HepG2 (cell line): ENCODE results near the gene NOM1.

ENCODE experiments used
- CC2D1A ChIP-seq: sonication (generic); formaldehyde crosslinking; IDR thresholded peaks from 2 replicates; pipeline ENCODE4 v1.8.1; 2023; ENCODE audit warnings: mild to moderate bottlenecking, missing genetic modification reagents
- CHD2 ChIP-seq: IDR thresholded peaks from 2 replicates; pipeline ENCODE4 v1.6.1; 2011; ENCODE audit warnings: low read depth, low read length, improper control_type of control experiment
- DNMT1 ChIP-seq: sonication (generic); formaldehyde crosslinking; IDR thresholded peaks from 2 replicates; pipeline ENCODE4 v1.5.1; 2020; ENCODE audit warnings: mild to moderate bottlenecking, missing genetic modification reagents
- EP300 ChIP-seq, 3 experiments: sonication (generic) in 1 of 3; formaldehyde crosslinking in 1 of 3; IDR thresholded peaks; 2 replicates each; pipeline versions ENCODE4 v1.5.1 to v1.6.1; 2011 to 2020; ENCODE audit warnings: low read depth in 2 of 3, low read length in 2 of 3, borderline replicate concordance in 1 of 3, improper control_type of control experiment in 1 of 3, mild to moderate bottlenecking in 1 of 3, missing genetic modification reagents in 1 of 3, moderate library complexity in 1 of 3
- ETV5 ChIP-seq: IDR thresholded peaks from 2 replicates; pipeline ENCODE4 v1.6.1; 2018; ENCODE audit warnings: missing biosample characterization, missing genetic modification reagents, inconsistent platforms, borderline replicate concordance
- EZH2 ChIP-seq: conservative IDR thresholded peaks from 2 replicates; pipeline ENCODE4 v1.6.1; 2012; ENCODE audit warnings: mild to moderate bottlenecking, low read depth, low read length, moderate library complexity
- MYNN ChIP-seq: sonication (generic); formaldehyde crosslinking; IDR thresholded peaks from 2 replicates; pipeline ENCODE4 v1.4.0; 2020; ENCODE audit warnings: mild to moderate bottlenecking, low read depth, missing genetic modification reagents
- NFE2 ChIP-seq: sonication (generic); formaldehyde crosslinking; IDR thresholded peaks from 2 replicates; pipeline ENCODE4 v1.4.0; 2020; ENCODE audit warnings: missing genetic modification reagents
- SIN3A ChIP-seq: IDR thresholded peaks from 2 replicates; pipeline ENCODE4 v1.6.1; 2011; ENCODE audit warnings: low read depth, mild to moderate bottlenecking, control low read depth, low read length, borderline replicate concordance
- ZNF777 ChIP-seq: sonication (generic); formaldehyde crosslinking; IDR thresholded peaks from 2 replicates; pipeline ENCODE4 v1.4.0; 2020; ENCODE audit warnings: missing genetic modification reagents
- ZSCAN25 ChIP-seq: sonication (generic); formaldehyde crosslinking; IDR thresholded peaks from 2 replicates; pipeline ENCODE4 v1.8.0; 2022; ENCODE audit warnings: mild to moderate bottlenecking, missing genetic modification reagents
- TF ChIP-seq, protein P1 (sequence below): sonication (generic); formaldehyde crosslinking; IDR thresholded peaks from 2 replicates; pipeline ENCODE4 v1.5.0; 2020; ENCODE audit warnings: mild to moderate bottlenecking, missing genetic modification reagents, moderate library complexity

- TF ChIP-seq MYNN (CRISPR knock-in tag) = no peak
- no peak for TF ChIP-seq CC2D1A
- no peak for TF ChIP-seq EP300 (IDR thresholded peaks at IDR 0.05; ENCODE audit: low read depth in 2 of 2, low read length in 2 of 2)
- no peak for TF ChIP-seq EP300 (CRISPR knock-in tag; IDR thresholded peaks at IDR 0.05; ENCODE audit: borderline replicate concordance)
- no peak for TF ChIP-seq ETV5 (CRISPR knock-in tag)
- TF ChIP-seq SIN3A = no peak
- TF ChIP-seq DNMT1 (CRISPR knock-in tag) = no peak
- no peak for TF ChIP-seq NFE2 (CRISPR knock-in tag)
- no peak for TF ChIP-seq CHD2
- TF ChIP-seq EZH2 = no peak
- TF ChIP-seq ZSCAN25 (CRISPR knock-in tag) = no peak
- TF ChIP-seq, protein P1, sequence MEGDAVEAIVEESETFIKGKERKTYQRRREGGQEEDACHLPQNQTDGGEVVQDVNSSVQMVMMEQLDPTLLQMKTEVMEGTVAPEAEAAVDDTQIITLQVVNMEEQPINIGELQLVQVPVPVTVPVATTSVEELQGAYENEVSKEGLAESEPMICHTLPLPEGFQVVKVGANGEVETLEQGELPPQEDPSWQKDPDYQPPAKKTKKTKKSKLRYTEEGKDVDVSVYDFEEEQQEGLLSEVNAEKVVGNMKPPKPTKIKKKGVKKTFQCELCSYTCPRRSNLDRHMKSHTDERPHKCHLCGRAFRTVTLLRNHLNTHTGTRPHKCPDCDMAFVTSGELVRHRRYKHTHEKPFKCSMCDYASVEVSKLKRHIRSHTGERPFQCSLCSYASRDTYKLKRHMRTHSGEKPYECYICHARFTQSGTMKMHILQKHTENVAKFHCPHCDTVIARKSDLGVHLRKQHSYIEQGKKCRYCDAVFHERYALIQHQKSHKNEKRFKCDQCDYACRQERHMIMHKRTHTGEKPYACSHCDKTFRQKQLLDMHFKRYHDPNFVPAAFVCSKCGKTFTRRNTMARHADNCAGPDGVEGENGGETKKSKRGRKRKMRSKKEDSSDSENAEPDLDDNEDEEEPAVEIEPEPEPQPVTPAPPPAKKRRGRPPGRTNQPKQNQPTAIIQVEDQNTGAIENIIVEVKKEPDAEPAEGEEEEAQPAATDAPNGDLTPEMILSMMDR (CRISPR knock-in tag) = no peak
- no peak for TF ChIP-seq ZNF777 (CRISPR knock-in tag)
These were observed 55.3 kb downstream of the NOM1 start for GRCh38 chr7:157004521-157005455.
